Right cardiac atrium (tissue), 5 donors: ENCODE data around the gene TPRA1. TPM values are rescaled to one million over a fixed set of nuclear protein-coding genes. Genes with fewer than 3 reads are reported as not detected.

Source experiments
- ATAC-seq, 2 donors: fragments of 200-7000 bp; cut with Tn5 transposase; one replicate each; pipeline versions ENCODE4 v1.8.0 to v1.9.1; 2020; ENCODE audit warnings: moderate library complexity in 2 of 2, mild to moderate bottlenecking in 1 of 2
- DNase-seq, 3 donors: peaks; one replicate each; pipeline ENCODE4 v3.0.0-alpha.2; 2020
- H3K27ac ChIP-seq: one replicate; pipeline ENCODE4 v1.5.1; 2013; ENCODE audit warnings: mild to moderate bottlenecking, low read length, control low read depth, moderate library complexity
- H3K27me3 ChIP-seq: one replicate; pipeline ENCODE4 v1.6.1; 2013; ENCODE audit not compliant: control insufficient read depth, insufficient read depth
- H3K4me1 ChIP-seq: one replicate; pipeline ENCODE4 v1.6.1; 2013; ENCODE audit warnings: low read length; ENCODE audit not compliant: control insufficient read depth, insufficient read depth
- H3K4me3 ChIP-seq: one replicate; pipeline ENCODE4 v1.5.1; 2013; ENCODE audit warnings: low read length, control low read depth
- H3K9me3 ChIP-seq: one replicate; pipeline ENCODE4 v1.6.1; 2013; ENCODE audit warnings: low read length; ENCODE audit not compliant: control insufficient read depth
- WGBS: extraction: QIAGEN DNeasy Blood & Tissue Kit; methylation state at CpG from one replicate; pipeline ENCODE4 v1.1.7; 2013; 5-methylcytosine and 5-hydroxymethylcytosine counted together
- intact Hi-C, 4 donors: fragments of 100-400 bp; cut with DNase I; formaldehyde crosslinking; loops; one replicate each; pipeline versions ENCODE4 v1.11.0 to v1.14.0; 2022 to 2023
- polyA plus RNA-seq: library from polyadenylated mRNA; stranded (reverse); fragments of 200-250 nt; gene quantifications from one replicate; pipeline ENCODE4 v1.2.3, GENCODE V29; 2013
- total RNA-seq, 4 donors: library from RNA; stranded (reverse); fragmentation: NEBNext Ultra II Directional; extraction: Animal tissue kit (Norgen Biotek cat#: 25700); gene quantifications; one replicate each; pipeline ENCODE4 v1.2.1, GENCODE V29; 2021
- donor health status: healthy with polysubstance abuse.
- donor health status: DM: no; HTN: yes; CAD: no.
- donor health status: DM: no; HTN: no; CAD: no.
- donor health status: DM: no; HTN: yes; CAD: no; lungs with severe emphysema.
- donor health status: DM: yes; HTN: yes; CAD: no.

The TPRA1 gene
- total and polyA plus RNA-seq, 5 donors, result 17.9 to 23.7 (median 19.2) TPM

- 20% methylated on average over 65 of the region's 65 CpGs for WGBS
- Histone ChIP-seq H3K4me1 (peaks cover 5% of the 10 kb centered on the region), H3K27ac (no peak overlapping the region), H3K27me3 (no peaks in the 10 kb centered on the region), H3K9me3 (no peaks in the 10 kb centered on the region), H3K4me3 (peak overlapping the region; percentile 50)
- ATAC-seq (peak; percentile 32 to 39), DNase-seq (peak; percentile 34 to 66 (median 51))
- intact Hi-C loops, result no loop called here
These were observed 39.2 kb upstream of the TPRA1 start for GRCh38 chr3:127629467-127630403.

GRCh38 chr3:127628788-127629466 is 38.4 kb upstream of the TPRA1 start, which contains the start of gene PODXL2:
Gene PODXL2, plus strand, starts transcription at chr3:127629185. Its CDS starts 35 bp downstream, at chr3:127629220.
- peak within 1 kb of the TSS; percentile 50 for H3K4me3 ChIP-seq
- DNase-seq, result peak; percentile 53 to 85 (median 84)
- H3K9me3 ChIP-seq, result no peaks in the 10 kb centered on the region
- no peaks in the 10 kb centered on the region for H3K27me3 ChIP-seq
- ATAC-seq, result peak; percentile 82
- 5% methylated on average over 105 of the region's 105 CpGs for WGBS
- peaks cover 5% of the 10 kb centered on the region for H3K4me1 ChIP-seq
- intact Hi-C loops, result no loop called here
- H3K27ac ChIP-seq, result no peak within 1 kb of the TSS

- 68% methylated on average over 4 of the region's 4 CpGs for WGBS
- H3K4me1 ChIP-seq, result peaks cover 5% of the 10 kb centered on the region
- no peak overlapping the region for H3K4me3 ChIP-seq
- no peak for ATAC-seq
- DNase-seq, result no peak
- H3K27me3 ChIP-seq, result no peaks in the 10 kb centered on the region
- no peak overlapping the region for H3K27ac ChIP-seq
- H3K9me3 ChIP-seq, result no peaks in the 10 kb centered on the region
- intact Hi-C loops, result no loop called here
These were observed 37.9 kb upstream of the TPRA1 start for GRCh38 chr3:127628426-127628787.

DNA sequence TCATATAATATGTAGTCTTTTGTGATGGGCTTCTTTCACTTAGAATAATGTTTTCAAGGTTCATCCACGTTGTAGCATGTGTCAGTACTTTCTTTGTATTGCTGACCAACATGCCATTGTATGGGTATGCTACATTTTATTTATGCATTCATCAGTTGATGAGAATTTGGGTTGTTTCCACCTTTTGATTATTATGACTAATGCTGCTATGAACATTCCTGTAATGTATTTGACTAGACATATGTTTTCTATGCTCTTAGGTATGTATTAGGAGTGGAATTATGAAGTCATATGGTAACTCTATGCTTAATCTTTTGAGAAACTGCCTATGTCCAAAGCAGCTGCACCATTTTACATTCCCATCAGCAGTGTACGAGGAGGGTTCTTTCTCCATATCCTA is 35.3 kb upstream of the TPRA1 start:
- intact Hi-C loops, result no loop called here
- WGBS, result 38% methylated on average over 2 of the region's 2 CpGs

DNA sequence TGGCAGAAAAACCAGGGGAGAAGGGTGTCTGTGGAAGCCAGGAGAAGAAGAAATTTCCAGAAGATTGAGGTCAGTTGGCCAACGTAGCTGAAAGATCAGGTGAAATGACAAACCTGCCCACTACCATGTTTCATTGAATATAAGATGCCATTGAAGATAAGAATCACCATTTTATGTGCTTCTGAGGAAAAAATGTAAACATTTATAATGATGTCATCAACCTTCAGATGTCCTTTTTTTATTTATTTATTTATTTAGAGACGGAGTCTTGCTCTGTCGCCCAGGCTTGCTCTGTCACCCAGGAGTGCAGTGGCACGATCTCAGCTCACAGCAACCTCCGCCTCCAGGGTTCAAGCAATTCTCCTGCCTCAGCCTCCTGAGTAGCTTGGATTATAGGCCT is 33.5 kb upstream of the TPRA1 start:
- intact Hi-C loops, result no loop called here
- no peaks in the 10 kb centered on the region for H3K4me1 ChIP-seq
- 91% methylated on average over 5 of the region's 5 CpGs for WGBS
- DNase-seq, result no peak
- H3K9me3 ChIP-seq, result no peaks in the 10 kb centered on the region
- H3K27me3 ChIP-seq, result no peaks in the 10 kb centered on the region
- no peak overlapping the region for H3K4me3 ChIP-seq
- H3K27ac ChIP-seq, result no peak overlapping the region
- no peak for ATAC-seq

More for the DNA sequence above, 35.3 kb upstream of the TPRA1 start:
- no peak for DNase-seq
- ATAC-seq, result no peak
- Histone ChIP-seq H3K9me3 (no peaks in the 10 kb centered on the region), H3K4me3 (no peak overlapping the region), H3K27me3 (no peaks in the 10 kb centered on the region), H3K27ac (no peak overlapping the region), H3K4me1 (peaks cover 5% of the 10 kb centered on the region)

GRCh38 chr3:127622772-127623576 is 32.4 kb upstream of the TPRA1 start:
- Histone ChIP-seq H3K9me3 (no peaks in the 10 kb centered on the region), H3K27me3 (no peaks in the 10 kb centered on the region), H3K4me1 (no peaks in the 10 kb centered on the region), H3K27ac (no peak overlapping the region), H3K4me3 (no peak overlapping the region)
- WGBS, result 93% methylated on average over 8 of the region's 8 CpGs
- ATAC-seq (no peak), DNase-seq (no peak)
- intact Hi-C loops, result no loop called here

- DNase-seq (no peak), ATAC-seq (no peak)
- WGBS, result 94% methylated on average over 11 of the region's 11 CpGs
- intact Hi-C loops, result no loop called here
- no peak overlapping the region for H3K27ac ChIP-seq
- H3K27me3 ChIP-seq, result no peaks in the 10 kb centered on the region
- no peaks in the 10 kb centered on the region for H3K4me1 ChIP-seq
- no peak overlapping the region for H3K4me3 ChIP-seq
- no peaks in the 10 kb centered on the region for H3K9me3 ChIP-seq
These were observed 31.5 kb upstream of the TPRA1 start for GRCh38 chr3:127622031-127622430.

- WGBS, result 97% methylated on average over 32 of the region's 32 CpGs
- H3K9me3 ChIP-seq, result no peaks in the 10 kb centered on the region
- DNase-seq, result no peak
These were observed 30.3 kb upstream of the TPRA1 start for GRCh38 chr3:127620637-127621375.

GRCh38 chr3:127618891-127619290 is 28.4 kb upstream of the TPRA1 start:
- ATAC-seq (no peak), DNase-seq (no peak)
- 92% methylated on average over 11 of the region's 11 CpGs for WGBS
- intact Hi-C loops, result no loop called here
- H3K9me3 ChIP-seq, result no peaks in the 10 kb centered on the region
- no peak overlapping the region for H3K4me3 ChIP-seq
- no peaks in the 10 kb centered on the region for H3K4me1 ChIP-seq
- H3K27ac ChIP-seq, result no peak overlapping the region
- no peaks in the 10 kb centered on the region for H3K27me3 ChIP-seq

More at GRCh38 chr3:127620637-127621375, 30.3 kb upstream of the TPRA1 start:
- intact Hi-C loops, result no loop called here
- H3K27me3 ChIP-seq, result no peaks in the 10 kb centered on the region
- ATAC-seq, result no peak
- no peak overlapping the region for H3K4me3 ChIP-seq
- no peak overlapping the region for H3K27ac ChIP-seq
- H3K4me1 ChIP-seq, result no peaks in the 10 kb centered on the region

DNA sequence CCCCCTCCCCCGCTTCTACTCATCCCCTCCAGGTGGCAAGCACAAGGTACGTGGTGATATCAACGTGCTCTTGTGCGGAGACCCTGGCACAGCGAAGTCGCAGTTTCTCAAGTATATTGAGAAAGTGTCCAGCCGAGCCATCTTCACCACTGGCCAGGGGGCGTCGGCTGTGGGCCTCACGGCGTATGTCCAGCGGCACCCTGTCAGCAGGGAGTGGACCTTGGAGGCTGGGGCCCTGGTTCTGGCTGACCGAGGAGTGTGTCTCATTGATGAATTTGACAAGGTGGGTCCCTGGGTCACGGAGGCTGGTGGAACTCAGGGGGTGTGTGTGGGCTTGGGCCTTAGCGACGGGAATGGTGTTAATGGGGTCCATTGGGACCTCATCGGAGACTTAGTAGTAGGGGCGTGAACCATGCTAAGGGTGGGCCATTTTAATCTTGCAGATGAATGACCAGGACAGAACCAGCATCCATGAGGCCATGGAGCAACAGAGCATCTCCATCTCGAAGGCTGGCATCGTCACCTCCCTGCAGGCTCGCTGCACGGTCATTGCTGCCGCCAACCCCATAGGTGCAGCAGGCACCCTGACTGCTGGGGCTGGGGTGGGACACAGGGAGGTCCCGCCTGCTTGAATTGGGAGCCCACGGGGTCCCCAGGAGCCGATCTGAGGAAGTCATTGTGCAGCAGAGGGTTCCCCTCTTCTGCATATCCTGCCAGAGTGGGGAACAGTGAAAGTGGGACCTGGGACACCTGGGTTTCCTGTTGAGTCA is 26.5 kb upstream of the TPRA1 start:
- 95% methylated on average over 26 of the region's 26 CpGs for WGBS
- DNase-seq, result no peak
- no peak for ATAC-seq
- Histone ChIP-seq H3K27me3 (no peaks in the 10 kb centered on the region), H3K9me3 (no peaks in the 10 kb centered on the region), H3K4me1 (no peaks in the 10 kb centered on the region), H3K27ac (no peak overlapping the region), H3K4me3 (no peak overlapping the region)
- intact Hi-C loops, result no loop called here
